GM15510 (cell line): Measurements from ENCODE around the gene SOCS7.

Source experiments
- POLR2A ChIP-seq: IDR thresholded peaks from 3 replicates; pipeline ENCODE4 v1.6.1; 2011; ENCODE audit warnings: borderline replicate concordance; ENCODE audit not compliant: insufficient read length; ENCODE audit errors: extremely low read depth

Gene SOCS7

GRCh38 chr17:38447502-38448085 lies 96.0 kb downstream of the SOCS7 start:
- no peak for TF ChIP-seq POLR2A

DNA sequence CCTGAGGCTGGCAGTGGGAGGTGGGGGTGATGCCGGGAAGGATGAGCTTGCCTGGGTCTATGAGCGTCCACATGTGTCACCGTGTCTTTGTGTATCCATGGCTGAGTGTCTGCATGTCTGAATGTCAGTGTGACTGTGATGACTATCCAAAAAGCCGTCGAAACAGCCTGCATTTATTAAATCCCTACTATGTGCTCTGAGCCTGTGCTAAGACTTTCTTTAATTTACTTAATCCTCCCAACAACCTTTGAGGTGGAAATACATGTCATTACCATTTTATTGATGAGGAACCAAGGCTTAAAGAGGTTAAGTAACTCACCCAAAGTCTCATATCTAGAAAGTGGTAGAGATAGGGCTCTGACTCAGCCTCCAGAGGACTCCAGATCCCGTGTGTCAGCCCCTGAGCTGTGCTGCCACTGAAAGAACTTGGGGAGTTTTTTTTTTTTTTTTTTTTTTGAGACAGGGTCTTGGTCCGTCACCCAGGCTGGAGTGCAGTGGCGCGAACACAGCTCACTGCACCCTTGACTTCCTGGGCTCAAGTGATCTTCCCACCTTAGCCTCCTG lies 96.6 kb downstream of the SOCS7 start:
- no peak for TF ChIP-seq POLR2A

DNA sequence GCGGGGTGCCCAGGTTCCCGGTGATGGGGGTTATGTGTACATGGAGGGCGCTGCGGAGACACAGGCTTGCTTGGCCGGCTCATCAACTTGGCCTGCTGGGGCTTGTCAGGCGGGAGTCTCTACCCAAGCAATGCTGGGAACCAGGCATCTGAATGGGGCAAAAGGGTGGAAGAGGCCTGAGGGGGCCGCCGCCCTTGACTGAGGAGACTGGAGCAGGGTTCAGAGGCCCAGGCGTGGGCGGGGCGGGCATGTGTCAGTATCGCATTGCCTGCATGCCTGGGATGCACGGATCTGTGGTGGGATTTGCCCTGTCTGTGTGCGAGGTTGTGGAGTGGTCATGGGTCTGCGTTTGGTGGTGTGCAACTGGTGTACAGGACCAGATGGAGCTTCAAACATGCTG lies 97.7 kb downstream of the SOCS7 start:
- no peak for TF ChIP-seq POLR2A

- no peak for TF ChIP-seq POLR2A
These were observed 98.9 kb downstream of the SOCS7 start for GRCh38 chr17:38450557-38451029.

DNA sequence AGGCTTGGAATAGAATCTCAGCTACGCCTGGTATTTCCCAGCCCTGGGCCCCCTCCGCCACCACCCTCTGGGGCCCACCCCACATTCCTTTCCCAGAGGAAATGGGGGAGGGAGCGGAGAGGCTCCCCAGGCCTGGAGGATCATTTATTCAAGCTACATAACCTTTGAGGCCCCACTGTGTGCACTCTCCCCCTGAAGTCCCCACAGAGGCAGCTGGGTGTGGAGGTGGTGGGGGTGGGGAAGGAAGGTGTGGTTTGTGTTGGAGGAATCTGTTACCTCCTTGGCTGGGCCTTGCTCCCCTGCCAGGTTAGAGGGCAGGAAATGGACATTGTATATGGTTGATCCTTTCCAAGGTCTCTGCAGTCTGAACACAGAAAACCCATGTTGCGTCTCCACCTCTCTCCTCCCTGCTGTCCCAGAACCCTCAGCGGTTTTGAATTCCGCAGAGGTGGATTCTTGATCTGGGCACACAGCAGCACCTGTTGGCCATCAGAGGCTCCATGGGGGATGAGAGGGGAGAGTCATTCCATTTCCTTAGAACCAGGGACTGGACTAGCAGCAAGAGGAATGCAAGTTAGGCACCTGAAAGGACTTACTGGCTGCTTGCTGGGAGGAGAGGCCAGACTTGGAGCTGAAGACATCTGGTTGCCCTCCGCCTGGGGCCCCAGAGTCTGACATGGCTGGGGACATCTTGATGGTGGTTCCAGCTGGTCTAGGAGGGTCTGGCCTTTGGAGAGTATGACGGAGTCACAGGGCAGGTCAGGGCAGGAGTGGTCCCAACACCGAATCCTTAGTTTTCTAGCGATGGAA lies 99.6 kb downstream of the SOCS7 start:
- no peak for TF ChIP-seq POLR2A

- no peak for TF ChIP-seq POLR2A
These were observed 100.3 kb downstream of the SOCS7 start for GRCh38 chr17:38451840-38452529.

GRCh38 chr17:38452719-38453118 lies 101.1 kb downstream of the SOCS7 start:
- TF ChIP-seq POLR2A, result no peak

DNA sequence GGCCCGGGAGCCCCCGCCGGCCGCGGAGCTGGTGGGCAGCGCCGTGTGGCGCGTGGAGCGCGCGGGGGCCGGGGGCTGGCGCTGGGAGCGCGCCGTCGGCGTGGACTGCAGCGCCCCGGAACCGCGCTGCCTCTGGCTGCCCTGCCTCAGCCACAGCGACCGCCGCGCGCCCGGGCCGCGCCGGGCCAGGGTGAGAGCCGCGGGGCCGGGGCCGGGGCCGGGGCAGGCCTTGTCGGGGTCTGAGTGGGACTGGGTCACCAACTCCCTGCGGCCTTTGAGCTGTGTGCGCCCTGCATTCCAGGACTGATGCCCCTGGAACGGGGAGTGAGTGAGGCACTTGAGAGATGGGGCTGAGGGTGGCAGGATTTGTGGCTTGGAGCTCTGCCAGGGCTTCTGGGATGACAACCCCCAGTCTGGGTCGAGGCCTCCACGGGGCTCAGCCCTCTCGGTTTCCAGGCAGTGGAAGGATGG lies 102.3 kb downstream of the SOCS7 start:
- no peak for TF ChIP-seq POLR2A

DNA sequence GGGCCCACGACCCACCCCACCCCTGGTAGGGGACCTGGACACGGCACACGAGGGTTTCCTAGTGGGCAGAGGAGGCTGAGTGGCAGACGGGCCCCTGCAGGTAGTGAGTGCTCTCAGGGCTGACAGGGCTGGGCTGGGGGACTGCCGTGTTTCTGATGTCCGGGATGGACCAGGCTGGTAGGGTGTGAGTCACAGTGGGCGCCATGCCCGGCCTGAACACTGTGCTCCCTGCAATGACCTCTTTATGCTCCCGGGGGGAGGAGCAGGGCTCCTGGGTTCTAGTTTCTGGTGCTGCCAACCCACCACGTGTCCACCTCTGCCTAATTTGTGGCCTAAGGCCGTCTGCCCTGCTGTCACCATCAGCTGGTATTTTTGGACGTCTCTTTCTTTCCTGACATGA lies 102.9 kb downstream of the SOCS7 start:
- TF ChIP-seq POLR2A, result no peak
